ENCODE measurements around the gene USP47. TPM values are rescaled to one million over a fixed set of nuclear protein-coding genes. Genes with fewer than 3 reads are reported as not detected.

Gene USP47
- polyA plus RNA-seq, 1 donor from 2014 or later, result 92.6 TPM

DNA sequence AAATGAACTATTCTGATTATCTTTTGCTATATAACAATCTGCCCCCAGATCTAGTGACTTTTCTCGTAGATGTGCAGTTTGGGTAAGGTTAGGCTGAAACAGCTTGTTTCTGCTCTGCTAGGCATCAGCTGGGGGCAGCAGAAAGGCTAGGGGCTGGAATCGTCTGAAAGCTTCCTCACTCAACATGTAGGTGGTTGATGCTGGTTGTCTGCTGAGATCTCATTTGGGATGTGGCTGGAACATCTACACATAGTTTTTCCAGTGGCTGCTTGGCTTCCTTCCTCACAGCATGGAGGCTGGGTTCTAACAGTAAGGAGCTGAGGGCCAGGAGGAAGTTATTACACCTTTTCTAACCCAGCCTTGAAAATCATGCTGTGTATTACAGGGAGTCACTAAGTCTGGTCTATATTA lies 30.2 kb downstream of the USP47 start:
- no peaks in the 10 kb centered on the region for H3K36me3 ChIP-seq (ENCODE audit: insufficient read depth, low read length)
- no peaks in the 10 kb centered on the region for H3K27me3 ChIP-seq (ENCODE audit: insufficient read depth, low read depth, low read length)
- H3K4me2 ChIP-seq (ENCODE audit: low read length), result no peak overlapping the region
- peaks cover 86% of the 10 kb centered on the region for H3K79me2 ChIP-seq (replicated peaks; ENCODE audit: insufficient read depth, low read length)
- H4K20me1 ChIP-seq (ENCODE audit: insufficient read depth), result no peaks in the 10 kb centered on the region
- H3K9me2 ChIP-seq (ENCODE audit: insufficient read depth, low read length), result no peaks in the 10 kb centered on the region
- H2AFZ ChIP-seq (ENCODE audit: low read depth, low read length), result no peak overlapping the region
- H3K9ac ChIP-seq (ENCODE audit: low read length), result no peak overlapping the region
- TF ChIP-seq, protein P1, sequence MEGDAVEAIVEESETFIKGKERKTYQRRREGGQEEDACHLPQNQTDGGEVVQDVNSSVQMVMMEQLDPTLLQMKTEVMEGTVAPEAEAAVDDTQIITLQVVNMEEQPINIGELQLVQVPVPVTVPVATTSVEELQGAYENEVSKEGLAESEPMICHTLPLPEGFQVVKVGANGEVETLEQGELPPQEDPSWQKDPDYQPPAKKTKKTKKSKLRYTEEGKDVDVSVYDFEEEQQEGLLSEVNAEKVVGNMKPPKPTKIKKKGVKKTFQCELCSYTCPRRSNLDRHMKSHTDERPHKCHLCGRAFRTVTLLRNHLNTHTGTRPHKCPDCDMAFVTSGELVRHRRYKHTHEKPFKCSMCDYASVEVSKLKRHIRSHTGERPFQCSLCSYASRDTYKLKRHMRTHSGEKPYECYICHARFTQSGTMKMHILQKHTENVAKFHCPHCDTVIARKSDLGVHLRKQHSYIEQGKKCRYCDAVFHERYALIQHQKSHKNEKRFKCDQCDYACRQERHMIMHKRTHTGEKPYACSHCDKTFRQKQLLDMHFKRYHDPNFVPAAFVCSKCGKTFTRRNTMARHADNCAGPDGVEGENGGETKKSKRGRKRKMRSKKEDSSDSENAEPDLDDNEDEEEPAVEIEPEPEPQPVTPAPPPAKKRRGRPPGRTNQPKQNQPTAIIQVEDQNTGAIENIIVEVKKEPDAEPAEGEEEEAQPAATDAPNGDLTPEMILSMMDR (IDR thresholded peaks at IDR 0.05; ENCODE audit: poor library complexity, severe bottlenecking), result no peak
- no peaks in the 10 kb centered on the region for H3F3A ChIP-seq (ENCODE audit: insufficient read depth, low read length, poor library complexity, severe bottlenecking)
- H3K9me3 ChIP-seq (ENCODE audit: low read length), result no peaks in the 10 kb centered on the region
- no peak overlapping the region for H3K4me3 ChIP-seq (ENCODE audit: low read length)
- no peak overlapping the region for H3K27ac ChIP-seq (ENCODE audit: low read length)

GRCh38 chr11:11876458-11876857 lies 34.7 kb downstream of the USP47 start:
- Histone ChIP-seq H3K4me2 (ENCODE audit: low read length) (no peak overlapping the region), H3K27me3 (ENCODE audit: insufficient read depth, low read depth, low read length) (no peaks in the 10 kb centered on the region), H3K36me3 (ENCODE audit: insufficient read depth, low read length) (no peaks in the 10 kb centered on the region), H2AFZ (ENCODE audit: low read depth, low read length) (no peak overlapping the region), H3F3A (ENCODE audit: insufficient read depth, low read length, poor library complexity, severe bottlenecking) (no peaks in the 10 kb centered on the region), H3K9ac (ENCODE audit: low read length) (no peak overlapping the region), H3K4me3 (ENCODE audit: low read length) (no peak overlapping the region), H3K9me3 (ENCODE audit: low read length) (no peaks in the 10 kb centered on the region), H3K27ac (ENCODE audit: low read length) (no peak overlapping the region), H3K79me2 (replicated peaks; ENCODE audit: insufficient read depth, low read length) (peaks cover 72% of the 10 kb centered on the region), H3K9me2 (ENCODE audit: insufficient read depth, low read length) (no peaks in the 10 kb centered on the region), H4K20me1 (ENCODE audit: insufficient read depth) (no peaks in the 10 kb centered on the region)
- no peak for TF ChIP-seq MXI1 (conservative IDR thresholded peaks at IDR 0.05; ENCODE audit: poor library complexity, severe bottlenecking)
- TF ChIP-seq RAD21 (conservative IDR thresholded peaks at IDR 0.05), result no peak
- TF ChIP-seq REST (IDR thresholded peaks at IDR 0.05; ENCODE audit: borderline replicate concordance), result no peak
- TF ChIP-seq POLR2AphosphoS5 (IDR thresholded peaks at IDR 0.05), result no peak
- TF ChIP-seq, protein P1 (IDR thresholded peaks at IDR 0.05; ENCODE audit: poor library complexity, severe bottlenecking), result no peak
- no peak for TF ChIP-seq EZH2 (IDR thresholded peaks at IDR 0.05; ENCODE audit: borderline replicate concordance, insufficient read depth, low read length, poor library complexity, severe bottlenecking)
- no peak for TF ChIP-seq EP300 (conservative IDR thresholded peaks at IDR 0.05; ENCODE audit: poor library complexity, severe bottlenecking)
- no peak for TF ChIP-seq TAF1 (IDR thresholded peaks at IDR 0.05; ENCODE audit: low read depth)
- no peak for TF ChIP-seq SMC3 (conservative IDR thresholded peaks at IDR 0.05; ENCODE audit: poor library complexity)
